ENCODE measurements around the gene ANKRD55.

Gene ANKRD55

GRCh38 chr5:56077796-56078233 is 155.3 kb downstream of the ANKRD55 start:
- DNase-seq (ENCODE audit: low spot score) = no peak

- DNase-seq (ENCODE audit: low spot score) = no peak
Observed at GRCh38 chr5:56076486-56076885, 156.6 kb downstream of the ANKRD55 start.

DNA sequence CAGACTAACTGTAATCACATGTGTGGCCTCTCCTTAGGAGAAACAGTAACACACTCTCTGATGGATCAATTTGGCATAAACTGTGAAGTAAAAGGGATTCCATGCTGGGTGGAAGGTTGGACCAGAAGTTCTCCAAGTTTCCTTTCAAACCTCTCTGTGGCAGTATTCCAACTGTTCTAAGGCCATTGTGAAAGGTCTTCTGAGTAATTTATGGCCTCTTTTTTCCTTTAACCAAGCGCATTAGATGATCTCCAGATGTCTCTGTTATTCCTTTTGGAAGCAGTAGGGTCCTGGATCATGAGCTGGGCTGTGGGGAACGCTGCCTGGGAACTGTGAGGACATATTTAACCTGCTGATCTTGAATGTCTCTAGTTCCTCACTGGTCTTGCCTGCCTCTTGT is 157.8 kb downstream of the ANKRD55 start:
- DNase-seq (ENCODE audit: low spot score) = no peak

GRCh38 chr5:56072863-56073766 is 160.0 kb downstream of the ANKRD55 start:
- no peak for DNase-seq (ENCODE audit: low spot score)

DNA sequence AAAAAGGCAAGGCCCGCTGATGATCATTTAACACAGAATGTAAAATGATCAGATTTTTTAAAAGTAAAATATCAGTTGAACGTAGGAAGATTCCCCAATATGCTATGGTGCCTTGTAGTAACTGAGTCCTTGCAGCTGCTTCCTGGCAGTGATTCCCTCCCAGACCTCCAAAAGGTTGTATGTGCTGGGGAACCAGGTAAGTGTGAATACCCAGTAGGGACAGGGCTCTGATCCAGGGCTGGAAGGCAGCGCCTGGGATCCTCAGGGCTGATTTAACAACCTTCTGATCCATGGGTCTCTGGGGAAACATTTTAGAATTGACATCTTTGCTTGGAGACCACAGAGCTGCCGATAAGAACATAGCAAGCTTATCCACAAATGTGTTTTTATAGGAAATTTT is 161.7 kb downstream of the ANKRD55 start:
- DNase-seq (ENCODE audit: low spot score) = no peak

DNA sequence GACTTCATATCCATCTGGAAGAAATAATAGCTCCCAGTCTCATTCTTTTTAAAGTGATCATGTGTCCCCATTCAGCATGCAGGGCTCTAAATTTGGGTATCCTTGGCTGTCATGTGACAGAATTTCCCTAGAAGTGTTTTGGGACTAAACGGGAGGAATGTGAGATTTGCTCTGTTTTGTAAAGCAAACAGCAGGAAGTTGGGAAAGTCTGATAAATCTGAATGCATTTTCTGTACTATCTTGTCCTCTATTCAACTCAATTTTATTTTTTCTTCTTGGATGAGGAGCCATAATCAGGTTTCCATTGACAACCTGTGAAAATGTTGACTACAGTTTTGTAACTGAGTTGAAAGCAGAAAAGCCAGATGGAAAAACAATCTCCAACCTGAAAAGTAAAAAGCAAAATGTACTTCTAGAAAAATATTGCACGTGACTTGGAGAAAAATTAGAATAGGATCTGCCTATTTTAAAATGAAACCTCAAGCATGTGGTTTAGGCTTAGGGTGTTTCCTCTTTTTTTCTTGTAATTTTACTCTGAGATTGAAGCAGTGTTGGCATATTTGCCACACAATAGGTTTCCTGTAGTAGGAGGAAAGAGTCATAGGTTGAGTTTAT is 162.2 kb downstream of the ANKRD55 start:
- DNase-seq (ENCODE audit: low spot score) = peak; percentile 58

DNA sequence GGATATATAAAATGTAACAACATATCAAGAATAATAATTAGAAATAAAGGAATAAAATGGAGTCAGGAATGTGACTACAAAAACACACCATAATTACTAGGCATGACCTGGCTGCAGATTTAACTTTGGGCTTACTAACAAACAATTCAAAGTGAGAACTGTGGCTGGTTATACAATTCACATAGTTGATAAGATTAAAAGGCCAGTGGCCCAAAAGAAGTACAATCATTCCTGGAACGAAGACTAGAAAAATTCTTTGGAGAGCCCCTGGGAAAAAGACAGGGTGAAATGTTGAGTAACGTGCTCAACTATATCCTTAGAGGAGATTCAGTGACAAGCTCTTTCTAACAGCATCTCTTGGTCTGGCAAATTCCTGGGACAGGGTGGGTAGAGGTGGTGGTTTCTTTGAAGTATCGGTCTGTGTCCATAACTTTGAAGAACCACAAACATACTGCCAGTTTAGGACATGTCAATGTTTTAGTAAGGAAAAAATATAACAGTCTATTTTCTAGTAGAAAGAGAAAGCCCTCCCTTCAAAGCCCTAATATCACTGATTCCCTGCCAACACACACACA is 163.4 kb downstream of the ANKRD55 start:
- no peak for DNase-seq (ENCODE audit: low spot score)

DNA sequence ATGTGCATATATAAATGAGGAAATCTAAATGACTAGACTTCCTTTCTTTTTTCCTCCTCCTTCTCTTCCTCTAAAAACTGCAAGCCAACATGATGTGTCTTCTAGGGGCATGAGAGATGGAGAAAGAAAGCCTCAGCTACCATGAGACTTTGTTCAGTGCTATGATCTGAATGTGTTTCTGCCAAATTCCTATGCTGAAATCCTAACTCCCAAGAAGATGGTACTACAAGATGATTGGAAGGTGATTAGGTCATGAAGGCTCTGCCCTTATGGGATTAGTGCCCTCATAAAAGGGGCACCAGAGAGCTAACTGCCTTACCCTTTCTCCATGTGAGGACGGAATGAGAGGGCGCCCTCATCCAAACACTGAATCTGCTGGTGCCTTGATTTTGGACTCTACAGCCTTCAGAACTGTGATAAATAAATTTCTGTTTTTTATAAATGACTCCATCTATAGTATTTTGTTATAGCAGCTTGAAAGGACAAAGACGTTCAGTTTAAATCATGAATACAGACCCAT is 166.1 kb downstream of the ANKRD55 start:
- no peak for DNase-seq (ENCODE audit: low spot score)

- no peak for DNase-seq (ENCODE audit: low spot score)
Observed at GRCh38 chr5:56064984-56065383, 168.1 kb downstream of the ANKRD55 start.

GRCh38 chr5:56060276-56061110 is 172.6 kb downstream of the ANKRD55 start:
- DNase-seq (ENCODE audit: low spot score) = no peak

DNA sequence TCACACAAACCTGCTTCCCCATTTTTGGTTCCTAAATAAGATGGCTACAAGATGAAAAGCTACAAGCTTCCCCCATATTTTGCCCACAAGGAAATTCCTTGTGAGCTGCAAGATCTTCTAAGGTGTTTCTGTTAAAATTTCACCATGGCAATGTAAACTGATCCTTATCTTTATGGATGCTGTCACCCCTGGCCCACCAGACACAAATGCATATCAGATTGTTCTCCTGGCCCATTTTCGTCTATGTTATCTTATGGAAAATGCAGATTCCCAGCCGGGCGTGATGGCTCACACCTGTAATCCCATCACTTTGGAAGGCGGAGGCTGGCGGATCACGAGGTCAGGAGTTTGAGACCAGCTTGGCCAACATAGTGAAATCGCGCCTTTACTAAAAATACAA is 173.3 kb downstream of the ANKRD55 start:
- DNase-seq (ENCODE audit: low spot score) = no peak

DNA sequence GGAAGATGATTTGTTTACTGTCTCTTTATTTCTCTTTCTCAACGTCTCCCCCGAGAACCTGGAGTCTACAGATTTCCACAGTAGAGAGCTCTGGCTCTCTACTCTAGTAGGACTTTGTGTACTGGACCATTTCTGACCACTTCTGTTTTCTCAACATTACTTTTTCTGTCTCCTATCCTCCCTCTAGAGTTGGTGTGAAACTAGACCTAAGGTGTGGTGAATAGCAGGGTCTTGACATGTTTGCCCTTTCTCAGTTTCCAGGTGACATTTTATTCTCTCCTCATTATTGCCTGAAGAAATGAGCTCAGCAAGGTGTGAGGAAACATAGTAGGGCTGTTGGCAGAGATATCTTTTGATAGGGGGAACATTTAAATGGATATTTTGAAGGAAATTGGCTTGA is 176.3 kb downstream of the ANKRD55 start:
- no peak for DNase-seq (ENCODE audit: low spot score)

DNA sequence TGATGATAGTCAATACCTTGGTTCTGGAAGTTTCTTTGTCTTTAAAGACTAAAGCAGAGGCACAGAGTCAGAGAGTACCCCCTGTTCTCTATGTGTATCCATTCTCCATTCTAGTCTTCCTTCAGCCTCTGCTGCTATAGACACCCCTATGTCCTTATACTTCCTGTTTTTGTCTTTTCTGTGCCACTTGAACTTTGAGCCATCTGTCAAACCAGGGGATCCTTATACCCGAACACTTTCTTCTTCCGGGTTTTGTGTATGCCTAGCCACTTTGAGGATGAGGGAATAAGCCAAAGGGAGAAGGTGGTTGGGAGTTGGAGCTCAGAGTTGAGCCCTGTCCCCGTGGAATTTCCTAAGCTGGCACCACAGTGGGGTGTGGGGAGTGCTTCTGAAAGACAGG is 177.3 kb downstream of the ANKRD55 start:
- no peak for DNase-seq (ENCODE audit: low spot score)

DNA sequence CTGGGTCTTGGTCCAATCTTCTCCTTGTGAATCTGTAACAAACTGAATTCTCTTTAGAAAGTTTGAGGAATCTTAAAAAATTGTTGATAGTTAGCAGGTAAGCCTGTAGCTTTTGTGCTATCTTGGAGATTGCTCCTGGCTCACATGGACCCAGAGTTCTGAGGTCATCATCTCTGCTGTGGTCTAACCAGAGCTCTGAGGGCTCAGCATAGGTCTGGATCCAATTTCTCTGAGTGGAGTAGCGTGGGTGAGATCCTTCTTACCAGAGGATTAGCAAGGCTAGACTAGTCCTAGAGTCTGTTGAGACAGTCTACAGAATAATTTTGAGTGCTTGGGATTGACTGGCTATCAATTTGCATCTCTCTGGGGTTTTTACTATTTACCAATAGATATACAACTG is 177.8 kb downstream of the ANKRD55 start:
- no peak for DNase-seq (ENCODE audit: low spot score)

DNA sequence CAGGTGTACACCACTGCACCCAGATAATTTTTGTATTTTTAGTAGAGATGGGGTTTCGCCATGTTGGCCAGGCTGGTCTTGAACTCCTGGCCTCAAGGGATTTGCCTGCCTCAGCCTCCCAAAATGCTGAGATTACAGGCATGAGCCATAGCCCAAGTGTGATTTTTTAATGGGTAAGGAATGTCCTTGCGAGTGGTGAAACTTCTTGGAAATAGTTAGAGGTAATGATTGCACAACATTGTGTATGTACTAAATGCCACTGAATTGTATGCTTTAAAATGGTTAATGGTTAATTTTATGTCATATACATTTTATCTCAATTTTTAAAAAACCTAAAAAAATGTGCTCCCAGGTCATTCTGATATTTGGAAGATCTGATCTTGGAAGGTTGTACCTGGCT is 178.5 kb downstream of the ANKRD55 start:
- no peak for DNase-seq (ENCODE audit: low spot score)

- DNase-seq (ENCODE audit: low spot score) = no peak
Observed at GRCh38 chr5:56053363-56053762, 179.8 kb downstream of the ANKRD55 start.

GRCh38 chr5:56052735-56053134 is 180.4 kb downstream of the ANKRD55 start:
- DNase-seq (ENCODE audit: low spot score) = no peak

- peak; percentile 81 for DNase-seq (ENCODE audit: low spot score)
Observed at GRCh38 chr5:56050551-56051255, 182.4 kb downstream of the ANKRD55 start.
